Hepatocyte (in vitro differentiated cells): ENCODE measurements around the gene LTF.

Experiments
- CTCF ChIP-seq: fragments of 200-600 bp; sonication (generic); IDR thresholded peaks from 2 replicates; pipeline ENCODE4 v1.5.1; 2016; ENCODE audit warnings: antibody characterized with exemption, mild to moderate bottlenecking; ENCODE audit not compliant: poor library complexity
- EZH2phosphoT487 ChIP-seq: fragments of 200-600 bp; sonication (generic); IDR thresholded peaks from one replicate; pipeline ENCODE4 v1.6.1; 2018; ENCODE audit warnings: antibody characterized with exemption, mild to moderate bottlenecking, low read depth, moderate library complexity; ENCODE audit not compliant: unreplicated experiment, severe bottlenecking

GRCh38 chr3:46413951-46414350 is 50.8 kb downstream of the LTF start:
- TF ChIP-seq CTCF (no peak), EZH2phosphoT487 (no peak)
